ENCODE measurements around the gene AOC3. TPM values are rescaled to one million over a fixed set of nuclear protein-coding genes. Genes with fewer than 3 reads are reported as not detected.
A peak's percentile ranks its signal among the peaks of the same experiment; 100 is the strongest.
"Not testable (repeated sequence)": the region's sequence is repeated elsewhere in the genome, so short reads cannot be mapped to it uniquely, and the experiment has no call there.

AOC3 gene
- total RNA-seq, 4 donors from 2014 or later, result 48.3 to 196 (median 108) TPM

DNA sequence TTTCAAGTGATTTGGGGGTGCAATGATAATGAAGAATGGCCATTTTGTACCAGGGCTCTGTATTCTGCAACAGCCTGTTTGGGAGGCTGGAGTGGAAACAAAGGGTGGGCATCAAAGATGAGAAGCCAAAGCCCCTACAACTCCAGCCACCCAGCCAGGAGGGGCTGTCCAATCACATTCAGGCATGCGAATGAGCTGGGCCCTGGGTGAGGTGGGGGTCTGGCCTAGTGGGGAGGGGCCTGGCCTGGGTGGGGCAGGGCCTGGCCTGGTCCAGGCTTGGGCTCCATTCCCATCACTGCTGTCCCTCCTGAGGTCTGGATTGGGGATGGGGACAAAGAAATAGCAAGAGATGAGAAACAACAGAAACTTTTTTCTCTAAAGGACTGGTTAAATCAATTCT lies 6.4 kb downstream of the AOC3 start:
- ATAC-seq, result no peak
- Histone ChIP-seq H3K36me3 (peaks cover 0 to 18% of the 10 kb centered on the region in 2 donors), H3K9me3 (no peaks in the 10 kb centered on the region), H3K27ac (peak overlapping the region in 3 of 4 donors; percentile 76 to 85 (median 83)), H3K27me3 (no peaks in the 10 kb centered on the region), H3K4me1 (peaks cover 0 to 48% (median 14%) of the 10 kb centered on the region in 3 donors), H3K4me3 (no peak overlapping the region)
- WGBS, 2 donors (ENCODE audit: low coverage in 1 of 2), result 83% methylated on average over 1 of the region's 1 CpG; no CpG with 5 or more reads in 1 of the 2 donors
- TF ChIP-seq POLR2AphosphoS5 (IDR thresholded peaks at IDR 0.05) (no peak), EP300 (IDR thresholded peaks at IDR 0.05) (no peak), POLR2A (IDR thresholded peaks at IDR 0.05) (no peak)
- TF ChIP-seq, protein P1, sequence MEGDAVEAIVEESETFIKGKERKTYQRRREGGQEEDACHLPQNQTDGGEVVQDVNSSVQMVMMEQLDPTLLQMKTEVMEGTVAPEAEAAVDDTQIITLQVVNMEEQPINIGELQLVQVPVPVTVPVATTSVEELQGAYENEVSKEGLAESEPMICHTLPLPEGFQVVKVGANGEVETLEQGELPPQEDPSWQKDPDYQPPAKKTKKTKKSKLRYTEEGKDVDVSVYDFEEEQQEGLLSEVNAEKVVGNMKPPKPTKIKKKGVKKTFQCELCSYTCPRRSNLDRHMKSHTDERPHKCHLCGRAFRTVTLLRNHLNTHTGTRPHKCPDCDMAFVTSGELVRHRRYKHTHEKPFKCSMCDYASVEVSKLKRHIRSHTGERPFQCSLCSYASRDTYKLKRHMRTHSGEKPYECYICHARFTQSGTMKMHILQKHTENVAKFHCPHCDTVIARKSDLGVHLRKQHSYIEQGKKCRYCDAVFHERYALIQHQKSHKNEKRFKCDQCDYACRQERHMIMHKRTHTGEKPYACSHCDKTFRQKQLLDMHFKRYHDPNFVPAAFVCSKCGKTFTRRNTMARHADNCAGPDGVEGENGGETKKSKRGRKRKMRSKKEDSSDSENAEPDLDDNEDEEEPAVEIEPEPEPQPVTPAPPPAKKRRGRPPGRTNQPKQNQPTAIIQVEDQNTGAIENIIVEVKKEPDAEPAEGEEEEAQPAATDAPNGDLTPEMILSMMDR (IDR thresholded peaks at IDR 0.05), result no peak

GRCh38 chr17:42865638-42866094 lies 14.7 kb downstream of the AOC3 start:
- Histone ChIP-seq H3K4me1 (peaks cover 0 to 14% (median 0%) of the 10 kb centered on the region in 3 donors), H3K9me3 (no peaks in the 10 kb centered on the region), H3K27ac (peak overlapping the region in 3 of 4 donors; percentile 16 to 72 (median 71)), H3K4me3 (no peak overlapping the region), H3K36me3 (peaks cover 0 to 32% of the 10 kb centered on the region in 2 donors), H3K27me3 (no peaks in the 10 kb centered on the region)
- no peak for ATAC-seq
- no peak for TF ChIP-seq POLR2AphosphoS5 (IDR thresholded peaks at IDR 0.05)
- no peak for TF ChIP-seq POLR2A (IDR thresholded peaks at IDR 0.05)
- TF ChIP-seq, protein P1 (IDR thresholded peaks at IDR 0.05), result no peak
- TF ChIP-seq EP300 (IDR thresholded peaks at IDR 0.05), result no peak
- 64 to 72% methylated on average over 6 to 7 of the region's 7 CpGs for WGBS, 2 donors (ENCODE audit: low coverage in 1 of 2)

DNA sequence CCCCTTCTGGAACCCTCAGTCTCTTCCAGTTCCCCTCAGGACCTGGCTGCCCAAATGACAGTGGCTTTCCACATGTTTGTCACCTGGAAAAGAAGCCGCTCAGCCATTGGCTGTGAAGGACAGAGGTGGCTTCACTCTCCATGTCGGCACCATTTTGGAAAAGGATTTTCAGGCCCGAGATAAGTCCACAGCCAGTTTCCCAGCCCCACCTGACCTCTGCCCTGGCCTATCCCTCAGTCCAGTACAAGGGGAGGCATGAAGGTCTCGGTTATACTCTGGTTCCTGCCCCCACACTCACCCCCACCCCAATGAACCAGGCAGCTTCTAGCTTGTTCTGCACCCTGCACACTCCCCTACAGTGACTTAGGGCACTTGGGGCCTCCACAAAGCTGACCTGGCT lies 15.2 kb downstream of the AOC3 start:
- no peaks in the 10 kb centered on the region for H3K9me3 ChIP-seq

GRCh38 chr17:42866631-42867575 lies 15.9 kb downstream of the AOC3 start:
- TF ChIP-seq EP300 (IDR thresholded peaks at IDR 0.05) (no peak), POLR2AphosphoS5 (IDR thresholded peaks at IDR 0.05) (no peak), POLR2A (IDR thresholded peaks at IDR 0.05) (no peak)
- TF ChIP-seq, protein P1 (IDR thresholded peaks at IDR 0.05), result no peak
- WGBS, 2 donors (ENCODE audit: low coverage in 1 of 2), result 49 to 56% methylated on average over 7 of the region's 12 CpGs
- ATAC-seq, result no peak

More for the DNA sequence above, 15.2 kb downstream of the AOC3 start:
- WGBS, 2 donors (ENCODE audit: low coverage in 1 of 2), result 67 to 75% methylated on average over 2 to 4 of the region's 4 CpGs
- Histone ChIP-seq H3K27ac (no peak overlapping the region), H3K4me3 (no peak overlapping the region), H3K27me3 (no peaks in the 10 kb centered on the region), H3K4me1 (peaks cover 0 to 14% (median 0%) of the 10 kb centered on the region in 3 donors), H3K36me3 (peaks cover 0 to 36% of the 10 kb centered on the region in 2 donors)
- no peak for ATAC-seq
- TF ChIP-seq, protein P1 (IDR thresholded peaks at IDR 0.05), result no peak
- TF ChIP-seq POLR2A (IDR thresholded peaks at IDR 0.05) (no peak), POLR2AphosphoS5 (IDR thresholded peaks at IDR 0.05) (no peak), EP300 (IDR thresholded peaks at IDR 0.05) (no peak)

GRCh38 chr17:42867694-42868261 lies 16.8 kb downstream of the AOC3 start:
- peaks cover 0 to 49% of the 10 kb centered on the region in 2 donors for H3K36me3 ChIP-seq
- H3K27me3 ChIP-seq, H3K27ac ChIP-seq, H3K9me3 ChIP-seq, H3K4me3 ChIP-seq, ATAC-seq: not testable (repeated sequence)
- no CpG with 5 or more reads among the region's 21 CpGs for WGBS, 2 donors (ENCODE audit: low coverage in 1 of 2)
- peaks cover 0 to 14% (median 0%) of the 10 kb centered on the region in 3 donors for H3K4me1 ChIP-seq

More at GRCh38 chr17:42866631-42867575, 15.9 kb downstream of the AOC3 start:
- no peaks in the 10 kb centered on the region for H3K27me3 ChIP-seq
- peaks cover 0 to 14% (median 0%) of the 10 kb centered on the region in 3 donors for H3K4me1 ChIP-seq
- no peak overlapping the region for H3K27ac ChIP-seq
- no peaks in the 10 kb centered on the region for H3K9me3 ChIP-seq
- H3K4me3 ChIP-seq, result no peak overlapping the region
- H3K36me3 ChIP-seq, result peaks cover 0 to 41% of the 10 kb centered on the region in 2 donors

All from gastroesophageal sphincter (tissue), 4 donors.